Natural killer cell (primary cell): ENCODE measurements around the gene C1QL1. TPM values are rescaled to one million over a fixed set of nuclear protein-coding genes. Genes with fewer than 3 reads are reported as not detected.

Experiments used
- ATAC-seq, 3 donors: fragments of 150-1000 bp in 2 of 3; fragments of 200-7000 bp in 1 of 3; cut with Tn5 transposase; 1 replicate in 1 of 3; 2 replicates in 2 of 3; pipeline ENCODE4 v1.10.0; 2021; ENCODE audit warnings: mild to moderate bottlenecking in 2 of 3, moderate library complexity in 2 of 3
- DNase-seq, 2 donors: peaks; one replicate each; pipeline versions ENCODE4 v3.0.0 to v3.0.0-alpha.2; 2013 to 2021; ENCODE audit warnings: mixed read lengths in 1 of 2
- H3K27ac ChIP-seq: one replicate; pipeline ENCODE4 v1.5.1; 2013; ENCODE audit warnings: mild to moderate bottlenecking, low read length
- H3K27me3 ChIP-seq: one replicate; pipeline ENCODE4 v1.6.1; 2013; ENCODE audit warnings: low read length; ENCODE audit not compliant: control insufficient read depth, insufficient read depth
- H3K36me3 ChIP-seq: one replicate; pipeline ENCODE4 v1.6.1; 2013; ENCODE audit warnings: low read length; ENCODE audit not compliant: control insufficient read depth, insufficient read depth
- H3K4me1 ChIP-seq: one replicate; pipeline ENCODE4 v1.6.1; 2013; ENCODE audit warnings: low read length; ENCODE audit not compliant: control insufficient read depth, insufficient read depth
- H3K4me3 ChIP-seq: one replicate; pipeline ENCODE4 v1.5.1; 2013; ENCODE audit warnings: low read length
- H3K9me3 ChIP-seq: one replicate; pipeline ENCODE4 v1.6.1; 2013; ENCODE audit warnings: low read length; ENCODE audit not compliant: control insufficient read depth, insufficient read depth
- H3K27ac Mint-ChIP-seq, 2 donors: one replicate each; pipeline ENCODE4 v1.8.0; 2022; ENCODE audit warnings: mild to moderate bottlenecking in 2 of 2, mixed read lengths in 2 of 2, moderate library complexity in 1 of 2
- H3K27me3 Mint-ChIP-seq, 2 donors: one replicate each; pipeline ENCODE4 v1.8.0; 2022; ENCODE audit warnings: low read depth in 2 of 2, mixed read lengths in 2 of 2
- H3K36me3 Mint-ChIP-seq: one replicate; pipeline ENCODE4 v1.8.0; 2022; ENCODE audit warnings: mixed read lengths
- H3K4me1 Mint-ChIP-seq, 2 donors: one replicate each; pipeline ENCODE4 v1.8.0; 2022; ENCODE audit warnings: mixed read lengths in 2 of 2
- H3K4me3 Mint-ChIP-seq: one replicate; pipeline ENCODE4 v1.8.0; 2022; ENCODE audit warnings: mild to moderate bottlenecking, moderate library complexity, mixed read lengths
- H3K9me3 Mint-ChIP-seq, 2 donors: one replicate each; pipeline ENCODE4 v1.8.0; 2022; ENCODE audit warnings: mixed read lengths in 2 of 2
- CTCF ChIP-seq: fragments of 200-600 bp; IDR thresholded peaks from one replicate; pipeline ENCODE4 v1.8.0; 2022; ENCODE audit warnings: antibody characterized with exemption
- WGBS: methylation state at CpG from one replicate; pipeline ENCODE4 v1.1.7; 2013; ENCODE audit warnings: missing lambda C conversion rate; ENCODE audit not compliant: insufficient coverage; 5-methylcytosine and 5-hydroxymethylcytosine counted together
- intact Hi-C: fragments of 100-400 bp; cut with micrococcal nuclease; formaldehyde crosslinking; loops from one replicate; pipeline ENCODE4 v1.14.2; 2022
- total RNA-seq, 4 donors: library from RNA; stranded (reverse); fragments of 120-200 nt in 1 of 4; gene quantifications; one replicate each; pipeline versions ENCODE4 v1.2.3 to v1.2.4, GENCODE V29; 2013 to 2022

Gene C1QL1
- total RNA-seq, 3 donors from 2014 or later (not counting 1 experiment from before 2014, with no cell fraction given): not detected

DNA sequence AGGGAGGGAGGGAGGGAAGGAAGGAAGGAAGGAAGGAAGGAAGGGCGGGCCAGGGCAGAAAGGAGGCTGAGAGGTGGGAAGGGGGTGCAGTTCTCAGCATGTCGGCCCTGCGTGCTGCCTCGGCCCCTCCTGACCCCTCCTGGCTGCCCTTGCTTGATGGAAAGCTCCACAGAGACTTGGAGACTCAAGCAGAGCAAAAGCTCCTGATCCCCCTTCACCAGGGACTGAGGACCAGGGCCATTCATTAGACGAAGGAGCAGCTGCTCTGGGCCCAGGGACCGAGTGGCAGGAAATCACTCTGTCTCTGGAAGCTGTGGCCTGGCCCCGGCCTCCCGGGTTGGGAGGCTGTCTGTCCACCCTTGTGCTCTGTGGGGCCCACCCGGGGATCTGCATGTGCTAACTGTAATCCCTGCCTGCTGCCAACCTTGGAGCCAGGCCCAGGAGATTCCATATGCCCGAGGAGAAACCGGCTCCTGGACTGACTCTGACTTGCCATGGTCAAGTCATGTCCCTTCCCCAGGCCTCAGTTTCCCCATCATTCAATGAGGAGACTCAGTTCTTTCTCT is 27.4 kb upstream of the C1QL1 start:
- intact Hi-C loops: no loop called here
- no peak for ATAC-seq
- no peak overlapping the region for H3K4me3 ChIP-seq
- Mint-ChIP-seq H3K36me3 (no peaks in the 10 kb centered on the region), H3K27me3 (peaks cover 15 to 28% of the 10 kb centered on the region in 2 donors), H3K4me3 (no peak overlapping the region), H3K9me3 (peaks cover 0 to 3% of the 10 kb centered on the region in 2 donors), H3K4me1 (no peaks in the 10 kb centered on the region), H3K27ac (no peak overlapping the region)
- WGBS: 71% methylated on average over 11 of the region's 11 CpGs
- no peak for TF ChIP-seq CTCF
- no peak overlapping the region for H3K27ac ChIP-seq
- peaks cover 7% of the 10 kb centered on the region for H3K27me3 ChIP-seq
- H3K9me3 ChIP-seq: no peaks in the 10 kb centered on the region
- no peaks in the 10 kb centered on the region for H3K4me1 ChIP-seq
- H3K36me3 ChIP-seq: no peaks in the 10 kb centered on the region
- no peak for DNase-seq

DNA sequence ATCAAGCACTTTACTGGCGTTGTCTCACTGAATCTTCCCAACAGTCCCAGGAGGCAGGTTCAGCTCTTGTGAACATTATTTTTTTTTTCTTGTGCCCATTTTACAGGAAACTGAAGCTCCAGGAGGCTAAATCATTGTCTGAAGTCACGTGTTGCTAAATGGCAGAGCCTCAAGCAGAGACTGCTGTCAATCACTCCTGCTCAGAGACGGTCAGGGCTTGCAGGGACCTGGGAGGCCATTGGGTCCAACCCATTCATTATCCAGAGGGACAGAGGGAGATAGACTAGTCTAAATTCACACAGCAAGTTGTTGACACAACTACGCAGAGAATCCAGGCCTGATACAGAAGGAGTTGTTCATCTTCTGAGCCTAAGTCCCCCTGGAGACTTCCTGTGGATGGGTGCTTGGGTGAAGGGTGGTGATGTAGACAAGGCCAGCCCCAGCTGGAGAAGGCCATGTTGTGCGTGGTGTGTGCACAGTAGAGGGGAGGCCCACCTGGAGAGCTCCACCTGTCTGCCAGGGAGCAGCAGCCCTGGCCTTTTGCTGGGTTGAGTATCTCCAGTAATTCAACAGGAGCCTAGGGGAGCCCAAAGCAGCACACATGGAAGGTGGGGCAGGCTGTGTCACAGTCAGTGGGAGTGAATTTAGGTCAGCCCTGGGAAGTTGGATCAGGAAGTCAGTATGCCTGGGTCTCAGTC is 24.3 kb upstream of the C1QL1 start:
- Mint-ChIP-seq H3K4me3 (no peak overlapping the region), H3K4me1 (no peaks in the 10 kb centered on the region), H3K27ac (no peak overlapping the region), H3K9me3 (no peaks in the 10 kb centered on the region), H3K36me3 (no peaks in the 10 kb centered on the region), H3K27me3 (peaks cover 35 to 51% of the 10 kb centered on the region in 2 donors)
- DNase-seq (no peak), ATAC-seq (no peak)
- H3K4me3 ChIP-seq: no peak overlapping the region
- WGBS: 87% methylated on average over 5 of the region's 5 CpGs
- no peak for TF ChIP-seq CTCF
- no peak overlapping the region for H3K27ac ChIP-seq
- intact Hi-C loops: no loop called here
- H3K4me1 ChIP-seq: peaks cover 3% of the 10 kb centered on the region
- H3K9me3 ChIP-seq: no peaks in the 10 kb centered on the region
- peaks cover 13% of the 10 kb centered on the region for H3K27me3 ChIP-seq
- H3K36me3 ChIP-seq: no peaks in the 10 kb centered on the region

DNA sequence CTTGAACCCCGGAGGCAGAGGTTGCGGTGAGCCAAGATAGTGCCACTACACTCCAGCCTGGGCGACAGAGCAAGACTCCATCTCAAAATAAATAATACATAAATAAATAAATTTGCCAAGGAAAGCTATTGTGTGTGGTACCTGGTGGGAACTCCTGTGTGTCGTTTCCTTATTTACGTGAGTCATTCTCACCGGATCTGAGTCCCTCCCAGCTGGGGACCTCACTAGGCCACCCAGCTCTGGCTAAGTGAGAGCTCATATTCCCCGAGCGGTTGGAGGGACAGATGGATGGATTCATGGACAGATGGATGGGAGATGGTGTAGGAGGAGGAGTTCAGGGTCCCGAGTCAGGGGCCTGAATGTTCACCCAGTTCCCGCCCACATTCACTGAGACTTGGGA is 22.9 kb upstream of the C1QL1 start:
- no peak overlapping the region for H3K27ac Mint-ChIP-seq
- Histone ChIP-seq H3K4me1 (peaks cover 5% of the 10 kb centered on the region), H3K36me3 (no peaks in the 10 kb centered on the region), H3K27me3 (peaks cover 23% of the 10 kb centered on the region), H3K4me3 (no peak overlapping the region), H3K27ac (no peak overlapping the region), H3K9me3 (no peaks in the 10 kb centered on the region)
- H3K9me3 Mint-ChIP-seq: no peaks in the 10 kb centered on the region
- H3K27me3 Mint-ChIP-seq: peaks cover 32 to 44% of the 10 kb centered on the region in 2 donors
- no peaks in the 10 kb centered on the region for H3K4me1 Mint-ChIP-seq
- H3K4me3 Mint-ChIP-seq: no peak overlapping the region
- DNase-seq: no peak
- ATAC-seq: no peak
- intact Hi-C loops: no loop called here
- no peaks in the 10 kb centered on the region for H3K36me3 Mint-ChIP-seq
- WGBS: 85% methylated on average over 8 of the region's 10 CpGs
- no peak for TF ChIP-seq CTCF
